ENCODE data around the gene CETP.

CETP gene

DNA sequence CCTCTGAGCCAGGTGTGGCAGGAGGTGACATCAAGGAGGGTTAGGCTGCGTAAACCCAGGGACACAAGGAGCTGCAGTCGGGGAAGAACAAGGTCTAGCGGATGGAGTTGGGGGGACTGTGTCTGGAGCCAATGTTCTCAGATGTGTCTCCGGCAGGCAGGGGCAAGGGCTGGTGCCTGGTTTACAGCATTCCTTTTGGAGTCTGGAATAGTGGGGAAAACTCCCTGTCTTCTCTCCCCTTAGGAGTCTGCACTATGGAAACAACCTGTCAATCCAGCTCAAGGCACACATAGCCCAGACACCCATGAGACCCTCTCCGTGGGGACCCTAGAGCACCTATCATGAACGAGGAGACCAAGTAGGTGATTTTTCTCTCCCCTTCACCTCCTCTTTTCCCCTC, 55.1 kb downstream of the CETP start:
- POLR2A ChIA-PET (ENCODE audit: low non-redundant PET): no interaction called here
- no peak for DNase-seq (ENCODE audit: low spot score)
- no peak overlapping the region for H3K27ac ChIP-seq
- CTCF ChIA-PET: no interaction called here
- no peak for TF ChIP-seq CTCF (conservative IDR thresholded peaks at IDR 0.05; ENCODE audit: low read depth)

DNA sequence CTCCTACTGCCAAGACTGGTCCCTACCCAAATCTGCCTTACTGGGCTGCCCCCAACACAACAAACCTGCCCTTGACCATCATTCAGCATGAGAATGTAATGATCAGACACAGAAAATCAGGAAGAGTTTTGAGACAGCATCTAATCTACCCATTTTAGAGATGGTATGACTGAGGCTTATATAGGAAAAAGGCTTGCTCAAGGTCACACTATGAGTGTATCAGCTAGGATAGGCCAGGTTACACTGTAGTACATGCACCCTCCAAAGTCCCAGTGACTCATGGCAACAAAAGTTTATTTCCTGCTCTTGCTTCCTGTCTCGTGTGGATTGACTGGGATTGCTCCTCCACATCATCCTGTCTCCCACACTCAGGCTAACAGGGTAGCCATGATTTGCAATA, 55.5 kb downstream of the CETP start:
- ChIA-PET POLR2A (ENCODE audit: low non-redundant PET) (no interaction called here), CTCF (no interaction called here)
- DNase-seq (ENCODE audit: low spot score): no peak
- TF ChIP-seq CTCF (conservative IDR thresholded peaks at IDR 0.05; ENCODE audit: low read depth): no peak
- H3K27ac ChIP-seq: no peak overlapping the region

DNA sequence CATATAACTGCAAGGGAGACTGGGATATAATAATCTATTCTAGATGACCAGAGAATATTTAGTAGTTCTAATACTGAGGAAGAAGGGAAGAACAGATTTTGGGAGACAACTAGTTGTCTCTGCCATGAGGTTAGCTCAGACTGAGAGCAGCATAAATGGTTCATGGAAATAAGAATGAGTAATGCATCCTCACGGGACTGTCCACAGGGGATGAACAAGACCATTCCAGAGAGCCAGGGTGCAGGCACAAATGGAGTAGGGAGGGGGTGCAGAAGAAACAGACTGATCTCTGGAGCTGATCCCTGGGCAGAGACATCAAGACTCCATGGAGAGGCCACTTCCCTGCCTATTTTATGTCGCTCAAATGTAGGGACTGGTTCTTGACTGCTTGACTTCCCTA, 58.0 kb downstream of the CETP start:
- no peak overlapping the region for H3K27ac ChIP-seq
- POLR2A ChIA-PET (ENCODE audit: low non-redundant PET): no interaction called here
- CTCF ChIA-PET: interaction anchor here (0.5 kb wide), 1 partner anchor 14 kb away, joined by 3 read pairs; no protein-coding TSS in a partner anchor
- TF ChIP-seq CTCF (conservative IDR thresholded peaks at IDR 0.05; ENCODE audit: low read depth): no peak
- DNase-seq (ENCODE audit: low spot score): no peak

- ChIA-PET POLR2A (ENCODE audit: low non-redundant PET) (no interaction called here), CTCF (interaction anchor here (0.6 kb wide), 1 partner anchor 28 kb away, joined by 3 read pairs; no protein-coding TSS in a partner anchor)
- no peak for TF ChIP-seq CTCF (conservative IDR thresholded peaks at IDR 0.05; ENCODE audit: low read depth)
- H3K27ac ChIP-seq: no peak overlapping the region
- DNase-seq (ENCODE audit: low spot score): no peak
Observed at GRCh38 chr16:57020651-57021050, 58.9 kb downstream of the CETP start.

DNA sequence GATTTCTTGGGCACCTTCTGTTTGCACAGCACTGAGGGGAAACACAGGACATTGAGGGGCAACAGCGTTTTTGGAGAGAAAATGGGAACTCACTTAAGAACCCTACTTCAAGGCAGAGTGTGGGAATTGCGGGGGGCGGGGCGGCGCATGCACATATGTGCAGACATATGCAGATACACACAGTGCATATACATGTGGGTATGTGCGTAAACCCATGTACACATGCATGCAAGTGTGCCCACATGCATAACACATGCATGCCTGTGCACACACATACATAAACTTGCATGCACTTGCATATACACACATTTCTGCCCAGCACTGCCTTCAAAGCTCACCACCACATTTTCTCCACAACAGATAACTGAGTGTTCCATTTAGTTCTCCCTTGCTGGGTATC, 60.0 kb downstream of the CETP start:
- TF ChIP-seq CTCF (conservative IDR thresholded peaks at IDR 0.05; ENCODE audit: low read depth): no peak
- ChIA-PET POLR2A (ENCODE audit: low non-redundant PET) (no interaction called here), CTCF (interaction anchor here (0.8 kb wide), 1 partner anchor 15 kb away, joined by 3 read pairs; no protein-coding TSS in a partner anchor)
- no peak for DNase-seq (ENCODE audit: low spot score)
- no peak overlapping the region for H3K27ac ChIP-seq

DNA sequence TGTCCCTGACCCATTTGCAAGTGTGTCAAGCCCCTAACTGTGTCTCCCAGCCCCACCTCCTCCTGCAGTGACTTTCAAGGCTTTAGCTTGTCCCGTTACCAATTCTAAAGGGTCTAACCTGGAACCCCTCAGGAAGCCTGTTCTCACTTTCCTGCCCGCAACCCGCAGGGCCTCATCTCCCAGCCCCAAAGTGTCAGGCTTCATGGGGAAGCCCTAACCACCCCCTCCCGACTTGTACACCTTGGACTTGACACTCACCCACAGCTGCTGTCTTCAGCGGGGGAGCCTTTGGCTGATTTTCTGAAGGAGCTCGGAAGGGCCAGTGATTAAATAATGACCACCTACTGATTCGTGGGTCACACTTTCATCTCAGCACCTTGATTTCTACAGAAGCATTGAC, 60.7 kb downstream of the CETP start:
- CTCF ChIA-PET: interaction anchor here (0.8 kb wide), 1 partner anchor 15 kb away, joined by 3 read pairs; no protein-coding TSS in a partner anchor
- no peak for TF ChIP-seq CTCF (conservative IDR thresholded peaks at IDR 0.05; ENCODE audit: low read depth)
- no peak overlapping the region for H3K27ac ChIP-seq
- POLR2A ChIA-PET (ENCODE audit: low non-redundant PET): no interaction called here
- DNase-seq (ENCODE audit: low spot score): no peak

All from RWPE1 (cell line).